Amygdala (tissue), 56 donors: Measurements from ENCODE around the gene TDRD1.

ENCODE experiments used
- DNase-seq, 56 donors: peaks; one replicate each; lab custom pipeline; 2025; lab: John Stamatoyannopoulos, UW

TDRD1 gene

DNA sequence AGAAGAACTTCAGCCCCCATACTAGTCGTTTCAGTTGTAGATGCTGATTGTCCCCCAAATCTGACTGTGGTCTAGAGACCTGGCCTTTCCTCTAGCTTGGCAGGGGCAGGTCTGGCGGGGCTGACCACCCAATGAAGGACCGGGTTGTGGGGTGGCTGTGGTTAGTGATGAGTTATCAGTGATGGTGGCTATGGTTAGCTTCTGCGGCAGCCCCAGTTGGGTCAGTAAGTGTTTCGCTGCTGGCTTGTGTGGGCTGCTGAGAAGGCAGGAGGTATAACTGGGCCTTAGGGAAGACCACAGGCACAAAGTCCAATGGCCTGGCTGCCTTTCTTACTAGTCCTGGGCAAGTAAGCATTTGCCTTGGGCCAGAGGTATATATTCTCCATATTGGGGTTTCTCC, 81.2 kb downstream of the TDRD1 start:
- no peak for DNase-seq

GRCh38 chr10:114261076-114261475, 81.9 kb downstream of the TDRD1 start:
- DNase-seq: no peak

- no peak for DNase-seq
Measured at GRCh38 chr10:114262496-114262895, 83.3 kb downstream of the TDRD1 start.

- no peak for DNase-seq
Measured at GRCh38 chr10:114265392-114266053, 86.4 kb downstream of the TDRD1 start.

DNA sequence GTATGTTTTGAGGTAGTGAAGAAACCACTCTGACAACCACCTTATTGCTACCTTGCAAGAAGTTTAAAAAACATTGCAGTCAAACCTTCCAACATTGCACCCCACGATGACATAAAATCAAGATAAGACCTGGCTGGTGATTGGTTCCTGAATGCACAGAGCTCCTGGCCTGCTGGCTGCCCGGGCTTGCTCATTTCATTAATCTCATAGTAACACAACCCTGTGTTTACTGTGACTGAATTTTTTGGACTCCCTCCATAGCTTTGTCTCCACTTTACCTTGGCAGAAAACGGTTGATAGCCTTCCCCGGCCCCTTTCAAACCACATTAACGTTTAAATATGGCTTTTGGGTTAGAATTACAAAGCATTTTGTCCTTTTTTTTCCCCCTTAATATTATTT, 87.4 kb downstream of the TDRD1 start:
- no peak for DNase-seq

GRCh38 chr10:114271075-114271778, 92.1 kb downstream of the TDRD1 start:
- no peak for DNase-seq

- no peak for DNase-seq
Measured at GRCh38 chr10:114271779-114272167, 92.6 kb downstream of the TDRD1 start.

DNA sequence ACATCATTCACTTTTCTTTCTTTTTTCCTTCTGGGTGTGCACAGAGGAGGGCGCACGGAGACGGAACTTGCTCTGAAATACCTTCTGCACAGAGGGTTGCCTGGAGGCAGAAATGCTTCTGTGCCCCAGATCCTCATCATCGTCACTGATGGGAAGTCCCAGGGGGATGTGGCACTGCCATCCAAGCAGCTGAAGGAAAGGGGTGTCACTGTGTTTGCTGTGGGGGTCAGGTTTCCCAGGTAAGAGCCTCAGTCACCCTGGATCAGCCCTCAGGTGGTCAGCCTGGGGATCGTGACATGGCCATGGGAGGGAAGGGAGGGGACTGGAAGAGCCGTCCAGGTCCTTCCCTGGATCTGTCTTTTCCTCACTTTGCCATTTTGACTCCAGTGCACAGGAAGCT, 93.5 kb downstream of the TDRD1 start:
- no peak for DNase-seq

GRCh38 chr10:114273910-114274309, 94.8 kb downstream of the TDRD1 start:
- DNase-seq: no peak

- DNase-seq: no peak
Measured at GRCh38 chr10:114274616-114275453, 95.7 kb downstream of the TDRD1 start.

DNA sequence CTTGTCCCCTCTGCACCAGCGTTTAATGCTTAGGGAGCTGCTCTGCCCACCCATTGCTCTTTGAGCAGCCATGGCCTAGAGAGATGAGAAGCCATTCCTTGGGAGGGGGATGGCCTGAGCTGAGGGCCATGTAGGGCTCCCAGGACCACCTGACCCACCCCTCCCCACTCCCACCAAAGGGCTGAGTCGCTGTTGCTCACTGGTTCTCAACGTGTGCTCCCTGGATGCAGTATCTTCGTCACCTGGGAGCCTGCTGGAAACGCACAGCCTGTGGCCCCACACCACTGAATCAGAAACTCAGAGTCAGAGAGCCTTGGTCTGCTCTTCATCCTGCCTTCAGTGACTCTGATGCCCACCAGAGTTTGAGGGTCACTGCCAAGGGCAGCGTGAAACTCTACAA, 96.9 kb downstream of the TDRD1 start:
- no peak for DNase-seq

- no peak for DNase-seq
Measured at GRCh38 chr10:114276671-114277070, 97.5 kb downstream of the TDRD1 start.

DNA sequence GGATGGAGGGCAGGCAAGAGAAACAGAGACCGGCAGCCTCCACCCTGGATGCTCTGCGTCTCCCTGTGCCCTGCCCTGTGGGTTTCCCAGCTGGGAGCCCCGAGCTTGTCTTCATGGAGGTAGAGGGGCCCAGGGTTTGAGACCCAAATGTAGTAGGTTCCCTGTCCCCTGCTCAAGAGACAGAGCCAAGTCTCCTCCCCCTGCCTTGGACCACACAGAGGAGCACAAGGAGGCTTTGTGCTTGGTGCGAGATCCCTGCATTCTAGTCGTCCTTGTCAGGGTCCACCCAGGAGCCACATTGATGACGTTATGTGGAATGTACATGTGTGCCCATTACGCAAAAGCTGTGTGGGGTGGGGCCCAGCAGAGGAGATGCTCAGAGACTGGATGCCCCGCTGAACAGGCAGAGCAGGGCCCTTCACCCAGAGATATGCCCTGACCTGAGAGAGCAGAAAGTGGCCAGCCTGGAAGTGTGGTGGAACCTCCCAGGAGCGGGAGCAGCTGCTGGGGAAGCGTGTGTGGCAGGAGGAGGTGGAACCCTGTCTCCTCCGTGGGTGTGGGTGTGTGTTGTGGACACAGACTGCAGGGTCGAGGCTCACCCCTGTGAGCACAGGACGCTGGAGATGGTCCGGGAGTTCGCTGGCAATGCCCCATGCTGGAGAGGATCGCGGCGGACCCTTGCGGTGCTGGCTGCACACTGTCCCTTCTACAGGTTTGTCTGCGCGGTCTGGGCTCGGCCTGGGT, 99.2 kb downstream of the TDRD1 start:
- DNase-seq: no peak

GRCh38 chr10:114278884-114279191, 99.7 kb downstream of the TDRD1 start:
- DNase-seq: no peak

DNA sequence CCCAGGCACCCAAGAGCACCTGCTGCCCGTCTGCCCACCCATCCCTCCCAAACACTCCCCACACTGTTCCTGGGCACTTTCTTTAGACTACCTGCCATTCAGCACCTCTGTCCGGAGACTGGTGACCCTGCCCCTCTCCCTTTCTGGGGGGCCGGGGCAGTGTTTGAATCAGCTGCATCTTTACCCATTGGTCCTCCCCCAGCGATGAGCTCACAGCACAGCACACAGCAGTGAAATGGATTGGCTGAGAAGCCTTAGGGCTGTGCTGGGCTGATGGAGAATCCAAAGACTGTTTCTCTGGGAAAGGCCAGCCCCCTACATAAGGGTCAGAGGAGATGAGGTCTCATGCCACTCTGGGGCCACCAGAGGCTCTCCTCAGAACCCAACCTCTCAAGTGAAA, 100.1 kb downstream of the TDRD1 start:
- DNase-seq: no peak

- no peak for DNase-seq
Measured at GRCh38 chr10:114279901-114280644, 100.9 kb downstream of the TDRD1 start.

DNA sequence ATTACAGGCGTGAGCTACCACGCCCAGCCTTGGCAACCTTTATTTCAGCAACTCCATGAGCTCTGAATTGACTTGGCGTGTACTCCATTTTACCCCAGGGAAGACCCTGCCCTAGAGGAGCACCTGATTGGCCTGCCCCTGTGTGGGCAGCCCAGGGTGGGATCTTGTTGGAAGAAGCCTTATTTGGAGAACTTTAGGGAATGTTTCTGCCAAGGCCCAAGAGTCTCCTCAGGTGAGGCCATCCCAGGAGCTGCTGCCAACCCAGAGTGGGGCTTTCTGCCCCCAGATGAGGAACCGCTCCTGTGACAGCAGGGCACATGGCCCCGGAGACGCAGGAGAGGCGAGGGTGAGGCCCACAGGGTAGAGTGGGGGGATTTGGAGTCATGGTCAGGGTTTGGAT, 101.9 kb downstream of the TDRD1 start:
- DNase-seq: no peak

- no peak for DNase-seq
Measured at GRCh38 chr10:114281461-114281860, 102.3 kb downstream of the TDRD1 start.
